A549 (cell line): Measurements from ENCODE around the gene SIGLEC1. TPM values are rescaled to one million over a fixed set of nuclear protein-coding genes. Genes with fewer than 3 reads are reported as not detected.

ENCODE experiments used
- ATAC-seq, 2 experiments: fragments of 200-7000 bp in 1 of 2; fragments of >200 bp in 1 of 2; cut with Nextera tagmentation in 1 of 2; cut with Tn5 transposase in 1 of 2; 3 replicates each; pipeline versions ENCODE4 v1.8.0 to v1.9.1; 2018 to 2020; ENCODE audit warnings: mild to moderate bottlenecking in 1 of 2, moderate library complexity in 1 of 2
- CTCF ChIA-PET: fragments of 300-600 bp; sonication (Branson Sonifier 250); formaldehyde crosslinking; extraction: SDS; loops from one replicate; lab custom pipeline; 2021; ENCODE audit warnings: antibody characterized with exemption, inconsistent platforms; lab: Yijun Ruan, JAX
- POLR2A ChIA-PET: fragments of 350-600 bp; formaldehyde crosslinking; extraction: SDS; loops from one replicate; lab custom pipeline; 2021; ENCODE audit warnings: antibody characterized with exemption, inconsistent platforms; lab: Yijun Ruan, JAX
- DNase-seq, 2 experiments: peaks; one replicate each; pipeline versions ENCODE4 v3.0.0 to v3.0.0-alpha.2; 2011 to 2016; ENCODE audit warnings: low read depth in 1 of 2, low spot score in 1 of 2
- FAIRE-seq: peaks from 2 replicates; lab custom pipeline; 2011; peaks lifted over from hg19 to GRCh38; lab: Jason Lieb, UNC
- H3K27ac ChIP-seq, 2 experiments: fragments of >200 bp; sonication (Bioruptor Twin); formaldehyde crosslinking; 3 replicates each; pipeline ENCODE4 v1.5.1; 2016 to 2017
- H3K4me1 ChIP-seq: fragments of >200 bp; sonication (Bioruptor Twin); formaldehyde crosslinking; 3 replicates; pipeline ENCODE4 v1.6.1; 2016
- H3K4me2 ChIP-seq: fragments of >200 bp; sonication (Bioruptor Twin); formaldehyde crosslinking; 3 replicates; pipeline ENCODE4 v1.6.1; 2016
- H3K4me3 ChIP-seq: fragments of >200 bp; sonication (Bioruptor Twin); formaldehyde crosslinking; 3 replicates; pipeline ENCODE4 v1.5.1; 2016
- H3K9me3 ChIP-seq: fragments of >200 bp; sonication (Bioruptor Twin); formaldehyde crosslinking; 3 replicates; pipeline ENCODE4 v1.6.1; 2016
- CHD2 ChIP-seq: fragments of 150-350 bp; IDR thresholded peaks from 2 replicates; pipeline ENCODE4 v1.6.1; 2014; ENCODE audit warnings: low read length; ENCODE audit not compliant: partially characterized antibody
- EP300 ChIP-seq, 2 experiments: fragments of >200 bp; sonication (Bioruptor Twin); formaldehyde crosslinking; IDR thresholded peaks; 2 replicates in 1 of 2; 3 replicates in 1 of 2; pipeline ENCODE4 v1.6.1; 2016 to 2017
- ESRRA ChIP-seq: fragments of 150-350 bp; IDR thresholded peaks from 2 replicates; pipeline ENCODE4 v1.6.1; 2014; ENCODE audit warnings: mild to moderate bottlenecking, low read length, borderline replicate concordance
- FOSB ChIP-seq: fragments of 250-450 bp; sonication (Bioruptor Pico); IDR thresholded peaks from 2 replicates; pipeline ENCODE4 v1.5.0; 2020; ENCODE audit warnings: mild to moderate bottlenecking, moderate library complexity
- FOSL2 ChIP-seq, 2 experiments: fragments of 450-650 bp in 1 of 2; fragments of >200 bp in 1 of 2; sonication (Bioruptor Twin) in 1 of 2; formaldehyde crosslinking; IDR thresholded peaks; 2 replicates each; pipeline versions ENCODE4 v1.5.0 to v1.6.1; 2016 to 2020; ENCODE audit warnings: mild to moderate bottlenecking in 1 of 2, moderate library complexity in 1 of 2
- HDAC2 ChIP-seq: fragments of 200-600 bp; sonication (generic); IDR thresholded peaks from 2 replicates; pipeline ENCODE4 v1.6.1; 2016
- MAFK ChIP-seq: fragments of 450-650 bp; IDR thresholded peaks from 2 replicates; pipeline ENCODE4 v1.6.1; 2014; ENCODE audit not compliant: partially characterized antibody
- MAZ ChIP-seq: fragments of 150-350 bp; IDR thresholded peaks from 2 replicates; pipeline ENCODE4 v1.6.1; 2014; ENCODE audit warnings: antibody characterized with exemption, low read depth, low read length, borderline replicate concordance
- NFE2L2 ChIP-seq: fragments of 150-350 bp; conservative IDR thresholded peaks from 2 replicates; pipeline ENCODE4 v1.6.1; 2014; ENCODE audit warnings: low read length
- PHF8 ChIP-seq: fragments of 200-600 bp; sonication (generic); IDR thresholded peaks from 2 replicates; pipeline ENCODE4 v1.6.1; 2016; ENCODE audit warnings: low read depth, mild to moderate bottlenecking, antibody characterized with exemption, moderate library complexity, borderline replicate concordance
- POLR2AphosphoS2 ChIP-seq: conservative IDR thresholded peaks from 2 replicates; pipeline ENCODE4 v1.6.1; 2012; ENCODE audit warnings: low read length, improper control_type of control experiment, inconsistent platforms
- RFX5 ChIP-seq: fragments of 450-650 bp; IDR thresholded peaks from 2 replicates; pipeline ENCODE4 v1.7.1; 2014; ENCODE audit warnings: antibody characterized with exemption, mild to moderate bottlenecking, moderate library complexity
- SREBF2 ChIP-seq: fragments of 450-650 bp; IDR thresholded peaks from 2 replicates; pipeline ENCODE4 v1.6.1; 2014; ENCODE audit warnings: mild to moderate bottlenecking, moderate library complexity
- TFCP2L1 ChIP-seq: fragments of 250-450 bp; sonication (Bioruptor Pico); IDR thresholded peaks from 2 replicates; pipeline ENCODE4 v1.5.0; 2021; ENCODE audit warnings: mild to moderate bottlenecking
- TP53 ChIP-seq: fragments of 250-450 bp; sonication (Bioruptor Pico); IDR thresholded peaks from 2 replicates; pipeline ENCODE4 v1.5.0; 2021; ENCODE audit warnings: mild to moderate bottlenecking, moderate library complexity
- ZFP36 ChIP-seq: fragments of 450-650 bp; IDR thresholded peaks from 2 replicates; pipeline ENCODE4 v1.6.1; 2014; ENCODE audit warnings: borderline replicate concordance; ENCODE audit not compliant: partially characterized antibody
- ZNF302 ChIP-seq: fragments of 250-450 bp; sonication (Bioruptor Pico); IDR thresholded peaks from 2 replicates; pipeline ENCODE4 v1.9.0; 2021; ENCODE audit warnings: inconsistent platforms, mild to moderate bottlenecking, moderate library complexity
- WGBS: methylation state at CpG from one replicate; pipeline ENCODE4 v1.1.6; 2017; ENCODE audit errors: missing lambda C conversion rate; 5-methylcytosine and 5-hydroxymethylcytosine counted together
- polyA plus RNA-seq, 4 experiments: library from polyadenylated mRNA; depleted of rRNA in 3 of 4; stranded (reverse); fragments of >200 nt; fragmentation: RNase III in 1 of 4; extraction: RNeasy Plus Mini Kit Qiagen cat#74134 plus additional on column Dnase treatment in 1 of 4; gene quantifications; 2 replicates in 3 of 4; 3 replicates in 1 of 4; pipeline ENCODE4 v1.2.3, GENCODE V29; 2011 to 2017
- TF ChIP-seq, protein P1 (sequence below): fragments of >200 bp; sonication (Bioruptor Twin); formaldehyde crosslinking; IDR thresholded peaks from 3 replicates; pipeline ENCODE4 v1.5.1; 2016
- TF ChIP-seq, protein P2 (sequence below): fragments of 250-450 bp; sonication (Bioruptor Pico); IDR thresholded peaks from 2 replicates; pipeline ENCODE4 v1.5.0; 2020; ENCODE audit warnings: low read depth, mild to moderate bottlenecking, moderate library complexity
- TF ChIP-seq, protein P3 (sequence below): fragments of 200-600 bp; sonication (generic); IDR thresholded peaks from 2 replicates; pipeline ENCODE4 v1.6.1; 2016; ENCODE audit warnings: antibody characterized with exemption, mild to moderate bottlenecking, moderate library complexity
- TF ChIP-seq, protein P4 (sequence below): fragments of 150-350 bp; IDR thresholded peaks from 2 replicates; pipeline ENCODE4 v1.6.1; 2014; ENCODE audit warnings: low read depth, mild to moderate bottlenecking, low read length

Gene SIGLEC1
- polyA plus RNA-seq, 2 of the 4 experiments (the other 2 are of a cell fraction): 0.01 TPM; not detected in 1

DNA sequence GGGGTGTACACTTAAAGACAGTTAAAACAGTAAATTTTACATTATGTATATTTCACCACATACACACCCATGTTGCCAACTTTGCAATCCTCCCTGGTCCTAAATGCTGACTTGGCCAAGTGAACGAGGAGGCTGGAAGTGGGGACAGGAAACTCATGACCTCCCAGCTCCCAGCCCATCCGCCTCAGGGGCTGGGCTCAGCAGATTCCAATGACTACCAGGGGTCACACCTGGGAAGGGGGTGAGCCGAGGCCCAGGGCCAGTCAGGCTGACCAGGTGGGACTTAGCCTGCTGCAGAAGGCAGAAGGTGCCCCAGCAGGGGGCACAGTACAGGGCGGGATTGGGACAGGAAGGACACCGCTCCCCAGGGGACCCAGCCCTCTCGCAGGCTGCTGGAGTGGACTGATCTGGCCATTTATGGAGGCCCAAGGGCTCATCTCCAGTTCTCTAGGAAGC, 2.4 kb downstream of the SIGLEC1 start:
- ATAC-seq: peak in 1 of 2 experiments; percentile 21; a peak in 3 of 6 replicates
- H3K9me3 ChIP-seq: no peaks in the 10 kb centered on the region

DNA sequence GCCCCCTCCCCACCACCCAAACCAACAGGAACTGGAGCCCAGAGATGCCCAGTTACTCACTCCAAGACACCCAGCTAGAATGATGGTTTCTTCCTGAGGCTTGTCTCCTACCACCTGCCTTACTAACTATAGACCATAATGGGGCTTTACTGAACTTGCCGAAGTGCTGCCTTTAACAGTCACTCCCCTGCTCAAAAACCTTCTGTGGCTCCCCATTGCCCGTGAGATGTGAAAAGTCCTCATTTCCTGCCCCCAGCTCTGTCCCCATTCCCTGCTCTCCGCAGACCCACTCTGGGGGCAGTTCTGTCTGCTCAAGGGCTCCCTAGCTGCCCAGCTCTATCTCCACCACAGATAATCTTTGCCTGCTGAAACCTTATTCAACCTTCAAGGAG, 4.9 kb downstream of the SIGLEC1 start:
- CTCF ChIA-PET: interaction anchor here (0.6 to 72.1 kb wide), 5 partner anchors 29 to 185 kb away, joined by 3 to 2233 read pairs (median 4); partner anchors contain the start of genes ADAM33, ADISSP, GFRA4 and HSPA12B
- no peaks in the 10 kb centered on the region for H3K9me3 ChIP-seq
- ATAC-seq (no peak), FAIRE-seq (no peak), DNase-seq (no peak)
- no peak overlapping the region for H3K4me3 ChIP-seq
- WGBS: 84% methylated on average over 3 of the region's 3 CpGs
- POLR2A ChIA-PET: no interaction called here
- TF ChIP-seq ZFP36: peak; percentile 36
- no peak for TF ChIP-seq TP53 (CRISPR knock-in tag)
- no peak overlapping the region for H3K27ac ChIP-seq
- H3K4me1 ChIP-seq: no peaks in the 10 kb centered on the region
- H3K4me2 ChIP-seq: no peak overlapping the region

More for the DNA sequence above, 2.4 kb downstream of the SIGLEC1 start:
- ChIA-PET CTCF (interaction anchor here (0.7 to 72.1 kb wide), 27 partner anchors 10 to 337 kb away, joined by 3 to 2233 read pairs (median 12); partner anchors contain the start of genes ADAM33, ADISSP, AP5S1 and GFRA4), POLR2A (interaction anchor here (1.5 kb wide), 1 partner anchor 33 kb away, joined by 4 read pairs; no protein-coding TSS in a partner anchor)
- Histone ChIP-seq H3K4me3 (no peak overlapping the region), H3K4me1 (no peaks in the 10 kb centered on the region), H3K4me2 (no peak overlapping the region), H3K27ac (no peak overlapping the region)
- TF ChIP-seq MAFK (peak; percentile 19), TFCP2L1 (no peak), ESRRA (no peak)
- DNase-seq (no peak), FAIRE-seq (no peak)
- WGBS: 62% methylated on average over 6 of the region's 6 CpGs

DNA sequence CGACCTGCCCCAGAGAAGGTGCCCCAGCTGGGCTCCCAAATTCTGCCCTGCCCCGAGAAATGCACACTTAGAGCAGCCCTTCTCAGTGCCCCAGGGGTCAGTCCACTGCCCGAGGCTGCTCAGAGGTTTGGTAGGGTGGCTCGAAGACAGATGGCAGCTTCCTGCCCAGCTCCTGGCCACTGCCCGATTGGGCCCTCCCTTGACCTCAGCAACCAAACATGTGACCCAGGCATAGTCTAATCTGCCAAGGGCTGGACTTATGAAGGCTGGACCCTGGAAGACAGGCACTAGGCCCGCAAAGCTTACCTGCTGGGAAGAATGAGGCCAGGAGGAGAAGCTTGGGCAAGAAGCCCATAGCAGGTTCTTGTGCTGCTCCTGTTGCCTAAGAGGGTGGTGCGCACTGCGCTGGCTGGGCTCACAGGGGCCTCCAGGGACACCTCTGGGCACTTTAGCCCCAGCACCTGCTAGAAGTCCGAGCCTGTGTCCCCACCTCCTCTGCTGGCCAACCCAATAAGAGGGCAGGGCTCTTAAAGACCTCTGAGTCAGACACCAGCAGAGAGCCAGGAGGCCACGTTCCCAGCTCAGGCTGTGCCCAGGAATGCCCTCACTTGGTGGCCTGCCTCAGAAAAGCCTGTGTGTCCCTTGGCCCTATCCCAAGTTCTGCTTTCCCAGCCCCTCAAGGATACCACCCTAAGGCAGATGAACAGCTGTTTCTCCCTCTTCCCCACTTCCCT, 5.5 kb downstream of the SIGLEC1 start:
- peak; percentile 35 to 60; a peak in 3 of 6 replicates for ATAC-seq
- no peak for FAIRE-seq
- no peak overlapping the region for H3K4me3 ChIP-seq
- no peaks in the 10 kb centered on the region for H3K9me3 ChIP-seq
- H3K27ac ChIP-seq: no peak overlapping the region
- no peak for DNase-seq
- H3K4me2 ChIP-seq: no peak overlapping the region
- POLR2A ChIA-PET: no interaction called here
- no peaks in the 10 kb centered on the region for H3K4me1 ChIP-seq
- TF ChIP-seq MAZ (no peak), PHF8 (no peak), CHD2 (no peak), FOSL2 (IDR thresholded peaks at IDR 0.05) (no peak), FOSL2 (CRISPR knock-in tag; IDR thresholded peaks at IDR 0.05) (no peak), ZFP36 (no peak), SREBF2 (no peak), FOSB (no peak), ZNF302 (CRISPR knock-in tag) (no peak), RFX5 (no peak), EP300 (IDR thresholded peaks at IDR 0.05) (no peak), NFE2L2 (no peak), HDAC2 (no peak), POLR2AphosphoS2 (no peak)
- TF ChIP-seq, protein P1, sequence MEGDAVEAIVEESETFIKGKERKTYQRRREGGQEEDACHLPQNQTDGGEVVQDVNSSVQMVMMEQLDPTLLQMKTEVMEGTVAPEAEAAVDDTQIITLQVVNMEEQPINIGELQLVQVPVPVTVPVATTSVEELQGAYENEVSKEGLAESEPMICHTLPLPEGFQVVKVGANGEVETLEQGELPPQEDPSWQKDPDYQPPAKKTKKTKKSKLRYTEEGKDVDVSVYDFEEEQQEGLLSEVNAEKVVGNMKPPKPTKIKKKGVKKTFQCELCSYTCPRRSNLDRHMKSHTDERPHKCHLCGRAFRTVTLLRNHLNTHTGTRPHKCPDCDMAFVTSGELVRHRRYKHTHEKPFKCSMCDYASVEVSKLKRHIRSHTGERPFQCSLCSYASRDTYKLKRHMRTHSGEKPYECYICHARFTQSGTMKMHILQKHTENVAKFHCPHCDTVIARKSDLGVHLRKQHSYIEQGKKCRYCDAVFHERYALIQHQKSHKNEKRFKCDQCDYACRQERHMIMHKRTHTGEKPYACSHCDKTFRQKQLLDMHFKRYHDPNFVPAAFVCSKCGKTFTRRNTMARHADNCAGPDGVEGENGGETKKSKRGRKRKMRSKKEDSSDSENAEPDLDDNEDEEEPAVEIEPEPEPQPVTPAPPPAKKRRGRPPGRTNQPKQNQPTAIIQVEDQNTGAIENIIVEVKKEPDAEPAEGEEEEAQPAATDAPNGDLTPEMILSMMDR: no peak
- TF ChIP-seq, protein P2, sequence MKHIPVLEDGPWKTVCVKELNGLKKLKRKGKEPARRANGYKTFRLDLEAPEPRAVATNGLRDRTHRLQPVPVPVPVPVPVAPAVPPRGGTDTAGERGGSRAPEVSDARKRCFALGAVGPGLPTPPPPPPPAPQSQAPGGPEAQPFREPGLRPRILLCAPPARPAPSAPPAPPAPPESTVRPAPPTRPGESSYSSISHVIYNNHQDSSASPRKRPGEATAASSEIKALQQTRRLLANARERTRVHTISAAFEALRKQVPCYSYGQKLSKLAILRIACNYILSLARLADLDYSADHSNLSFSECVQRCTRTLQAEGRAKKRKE (CRISPR knock-in tag): no peak
- TF ChIP-seq, protein P3, sequence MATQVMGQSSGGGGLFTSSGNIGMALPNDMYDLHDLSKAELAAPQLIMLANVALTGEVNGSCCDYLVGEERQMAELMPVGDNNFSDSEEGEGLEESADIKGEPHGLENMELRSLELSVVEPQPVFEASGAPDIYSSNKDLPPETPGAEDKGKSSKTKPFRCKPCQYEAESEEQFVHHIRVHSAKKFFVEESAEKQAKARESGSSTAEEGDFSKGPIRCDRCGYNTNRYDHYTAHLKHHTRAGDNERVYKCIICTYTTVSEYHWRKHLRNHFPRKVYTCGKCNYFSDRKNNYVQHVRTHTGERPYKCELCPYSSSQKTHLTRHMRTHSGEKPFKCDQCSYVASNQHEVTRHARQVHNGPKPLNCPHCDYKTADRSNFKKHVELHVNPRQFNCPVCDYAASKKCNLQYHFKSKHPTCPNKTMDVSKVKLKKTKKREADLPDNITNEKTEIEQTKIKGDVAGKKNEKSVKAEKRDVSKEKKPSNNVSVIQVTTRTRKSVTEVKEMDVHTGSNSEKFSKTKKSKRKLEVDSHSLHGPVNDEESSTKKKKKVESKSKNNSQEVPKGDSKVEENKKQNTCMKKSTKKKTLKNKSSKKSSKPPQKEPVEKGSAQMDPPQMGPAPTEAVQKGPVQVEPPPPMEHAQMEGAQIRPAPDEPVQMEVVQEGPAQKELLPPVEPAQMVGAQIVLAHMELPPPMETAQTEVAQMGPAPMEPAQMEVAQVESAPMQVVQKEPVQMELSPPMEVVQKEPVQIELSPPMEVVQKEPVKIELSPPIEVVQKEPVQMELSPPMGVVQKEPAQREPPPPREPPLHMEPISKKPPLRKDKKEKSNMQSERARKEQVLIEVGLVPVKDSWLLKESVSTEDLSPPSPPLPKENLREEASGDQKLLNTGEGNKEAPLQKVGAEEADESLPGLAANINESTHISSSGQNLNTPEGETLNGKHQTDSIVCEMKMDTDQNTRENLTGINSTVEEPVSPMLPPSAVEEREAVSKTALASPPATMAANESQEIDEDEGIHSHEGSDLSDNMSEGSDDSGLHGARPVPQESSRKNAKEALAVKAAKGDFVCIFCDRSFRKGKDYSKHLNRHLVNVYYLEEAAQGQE: no peak
- TF ChIP-seq, protein P4, sequence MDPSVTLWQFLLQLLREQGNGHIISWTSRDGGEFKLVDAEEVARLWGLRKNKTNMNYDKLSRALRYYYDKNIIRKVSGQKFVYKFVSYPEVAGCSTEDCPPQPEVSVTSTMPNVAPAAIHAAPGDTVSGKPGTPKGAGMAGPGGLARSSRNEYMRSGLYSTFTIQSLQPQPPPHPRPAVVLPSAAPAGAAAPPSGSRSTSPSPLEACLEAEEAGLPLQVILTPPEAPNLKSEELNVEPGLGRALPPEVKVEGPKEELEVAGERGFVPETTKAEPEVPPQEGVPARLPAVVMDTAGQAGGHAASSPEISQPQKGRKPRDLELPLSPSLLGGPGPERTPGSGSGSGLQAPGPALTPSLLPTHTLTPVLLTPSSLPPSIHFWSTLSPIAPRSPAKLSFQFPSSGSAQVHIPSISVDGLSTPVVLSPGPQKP: no peak
- WGBS: 53% methylated on average over 7 of the region's 10 CpGs
- CTCF ChIA-PET: interaction anchor here (0.6 to 72.1 kb wide), 5 partner anchors 28 to 186 kb away, joined by 3 to 2233 read pairs (median 3); partner anchors contain the start of genes ADAM33, ADISSP, GFRA4 and HSPA12B
